K562 (cell line): Measurements from ENCODE around the gene CNIH3. TPM values are rescaled to one million over a fixed set of nuclear protein-coding genes. Genes with fewer than 3 reads are reported as not detected.

Experiments used
- ARID4B ChIP-seq: sonication (generic); formaldehyde crosslinking; IDR thresholded peaks from 2 replicates; pipeline ENCODE4 v1.8.0; 2022; ENCODE audit warnings: mild to moderate bottlenecking, missing genetic modification reagents
- CBX1 ChIP-seq: sonication (generic); IDR thresholded peaks from 2 replicates; pipeline ENCODE4 v1.6.1; 2016; ENCODE audit warnings: antibody characterized with exemption, low read depth, mild to moderate bottlenecking
- CLOCK ChIP-seq: fragments of 250-450 bp; sonication (Bioruptor Pico); IDR thresholded peaks from 2 replicates; pipeline ENCODE4 v1.4.0; 2020; ENCODE audit warnings: mild to moderate bottlenecking, moderate library complexity, borderline replicate concordance
- MCM7 ChIP-seq, 2 experiments: fragments of 450-650 bp; IDR thresholded peaks; 2 replicates each; pipeline ENCODE4 v1.6.1; 2016 to 2018
- SREBF2 ChIP-seq: sonication (generic); formaldehyde crosslinking; IDR thresholded peaks from 2 replicates; pipeline ENCODE4 v1.4.0; 2020; ENCODE audit warnings: mild to moderate bottlenecking, missing genetic modification reagents
- ZC3H8 ChIP-seq: fragments of 450-650 bp; IDR thresholded peaks from 2 replicates; pipeline ENCODE4 v1.6.1; 2017
- ZFP30 ChIP-seq: fragments of 250-450 bp; sonication (Bioruptor Pico); IDR thresholded peaks from 2 replicates; pipeline ENCODE4 v1.8.0; 2022; ENCODE audit warnings: moderate library complexity, mild to moderate bottlenecking, inconsistent platforms, borderline replicate concordance
- polyA plus RNA-seq, 8 experiments: library from polyadenylated mRNA; depleted of rRNA in 4 of 8; stranded (reverse) in 5 of 8; unstranded in 3 of 8; fragments of >200 nt; fragmentation: Nextera tagmentation in 2 of 8; fragmentation: Illumina TruSeq in 1 of 8; extraction: Ambion mirVana in 2 of 8; extraction: Trizol in 1 of 8; gene quantifications; 2 replicates each; pipeline versions ENCODE4 v1.2.1 to v1.2.3, GENCODE V29; 2011 to 2014; ENCODE audit warnings: inconsistent platforms in 1 of 8, missing spikeins in 1 of 8
- total RNA-seq, 7 experiments: library from RNA; depleted of rRNA in 6 of 7; stranded (reverse); fragments of >200 nt in 6 of 7; fragmentation: Illumina TruSeq in 2 of 7; extraction: Trizol in 2 of 7; gene quantifications; 2 replicates each; pipeline versions ENCODE4 v1.2.1 to v1.2.3, GENCODE V29; 2011 to 2021; ENCODE audit warnings: low replicate concordance in 1 of 7

The CNIH3 gene
- total and polyA plus RNA-seq, 9 of the 15 experiments (the other 6 are each of a cell fraction or from before 2014, with no cell fraction given), result 0.14 to 1.8 (median 0.79) TPM

GRCh38 chr1:224609333-224609732 lies 6.8 kb upstream of the CNIH3 start (continued):
- TF ChIP-seq ARID4B (CRISPR knock-in tag), result no peak
- no peak for TF ChIP-seq SREBF2 (CRISPR knock-in tag)
- no peak for TF ChIP-seq CLOCK (CRISPR knock-in tag)
- no peak for TF ChIP-seq ZC3H8
- no peak for TF ChIP-seq ZFP30 (CRISPR knock-in tag)
- no peak for TF ChIP-seq CBX1
- no peak for TF ChIP-seq MCM7 (IDR thresholded peaks at IDR 0.05)
